C4-2B (cell line): ENCODE measurements around the gene SETD2.

Source experiments
- CTCF ChIP-seq: fragments of 450-650 bp; conservative IDR thresholded peaks from 2 replicates; pipeline ENCODE4 v1.5.1; 2017; ENCODE audit warnings: mild to moderate bottlenecking
- ZFX ChIP-seq: fragments of 450-650 bp; IDR thresholded peaks from 2 replicates; pipeline ENCODE4 v1.6.1; 2017

DNA sequence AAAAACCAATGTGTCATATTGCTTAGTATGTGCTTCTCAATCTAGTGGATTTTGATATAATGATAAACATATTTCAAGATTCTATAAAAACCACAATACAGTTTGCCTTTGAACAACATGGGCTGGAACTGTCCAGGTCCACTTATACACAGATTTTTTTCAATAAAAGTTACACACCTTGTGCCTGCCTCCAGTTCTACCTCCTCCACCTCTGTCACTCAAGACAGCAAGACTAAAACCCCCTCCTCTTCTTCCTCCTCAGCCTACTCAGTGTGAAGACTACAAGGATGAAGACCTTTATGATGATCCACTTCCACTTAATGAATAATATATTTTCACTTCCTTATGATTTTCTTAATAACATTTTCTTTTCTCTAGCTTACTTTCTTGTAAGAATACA is 5.7 kb downstream of the SETD2 start:
- TF ChIP-seq CTCF (no peak), ZFX (no peak)
